GM10847 (cell line): ENCODE data around the gene DCTPP1.

Source experiments
- POLR2A ChIP-seq: IDR thresholded peaks from 2 replicates; pipeline ENCODE4 v1.6.1; 2011; ENCODE audit not compliant: insufficient read length; ENCODE audit errors: extremely low read depth

The DCTPP1 gene

GRCh38 chr16:30429678-30430427 lies at the start of gene DCTPP1:
TSS of gene DCTPP1 (minus strand) at chr16:30430030. CDS start at chr16:30429980, 50 bp downstream.
- peak; percentile 41 for TF ChIP-seq POLR2A

- TF ChIP-seq POLR2A = no peak
These were observed 49.1 kb upstream of the DCTPP1 start for GRCh38 chr16:30478766-30479478.

GRCh38 chr16:30476991-30477390 lies 47.2 kb upstream of the DCTPP1 start:
- TF ChIP-seq POLR2A = no peak

- no peak for TF ChIP-seq POLR2A
These were observed 44.9 kb upstream of the DCTPP1 start for GRCh38 chr16:30474684-30475083.

- no peak for TF ChIP-seq POLR2A
These were observed 44.2 kb upstream of the DCTPP1 start for GRCh38 chr16:30474074-30474452.

GRCh38 chr16:30473231-30474073 lies 43.6 kb upstream of the DCTPP1 start:
- no peak for TF ChIP-seq POLR2A

GRCh38 chr16:30472328-30472942 lies 42.6 kb upstream of the DCTPP1 start, which contains the start of gene ITGAL:
TSS of gene ITGAL (plus strand) at chr16:30472742. CDS start at chr16:30472838, 96 bp downstream.
- no peak for TF ChIP-seq POLR2A

GRCh38 chr16:30470632-30470995 lies 40.8 kb upstream of the DCTPP1 start:
- TF ChIP-seq POLR2A = no peak

- TF ChIP-seq POLR2A = no peak
These were observed 40.3 kb upstream of the DCTPP1 start for GRCh38 chr16:30470170-30470512.

GRCh38 chr16:30464078-30464477 lies 34.2 kb upstream of the DCTPP1 start:
- no peak for TF ChIP-seq POLR2A

- TF ChIP-seq POLR2A = no peak
These were observed 29.6 kb upstream of the DCTPP1 start for GRCh38 chr16:30459456-30459855.

- TF ChIP-seq POLR2A = peak; percentile 57
These were observed 28.9 kb upstream of the DCTPP1 start for GRCh38 chr16:30458561-30459394.

- no peak for TF ChIP-seq POLR2A
These were observed 28.1 kb upstream of the DCTPP1 start for GRCh38 chr16:30457743-30458560.

- no peak for TF ChIP-seq POLR2A
These were observed 27.4 kb upstream of the DCTPP1 start for GRCh38 chr16:30457256-30457655.
